IMR-90 (cell line): Measurements from ENCODE around the gene OBP2B.
"Not testable (repeated sequence)": the region's sequence is repeated elsewhere in the genome, so short reads cannot be mapped to it uniquely, and the experiment has no call there.

ENCODE experiments used
- CEBPB ChIP-seq: IDR thresholded peaks from 2 replicates; pipeline ENCODE4 v1.6.1; 2012; ENCODE audit warnings: low read depth, low read length, improper control_type of control experiment
- RFX5 ChIP-seq: IDR thresholded peaks from 2 replicates; pipeline ENCODE4 v1.8.0; 2012; ENCODE audit warnings: low read depth, mild to moderate bottlenecking, low read length, moderate library complexity
- TF ChIP-seq, protein P1 (sequence below): conservative IDR thresholded peaks from 2 replicates; pipeline ENCODE4 v1.5.1; 2012; ENCODE audit warnings: mild to moderate bottlenecking, low read depth, low read length, improper control_type of control experiment

DNA sequence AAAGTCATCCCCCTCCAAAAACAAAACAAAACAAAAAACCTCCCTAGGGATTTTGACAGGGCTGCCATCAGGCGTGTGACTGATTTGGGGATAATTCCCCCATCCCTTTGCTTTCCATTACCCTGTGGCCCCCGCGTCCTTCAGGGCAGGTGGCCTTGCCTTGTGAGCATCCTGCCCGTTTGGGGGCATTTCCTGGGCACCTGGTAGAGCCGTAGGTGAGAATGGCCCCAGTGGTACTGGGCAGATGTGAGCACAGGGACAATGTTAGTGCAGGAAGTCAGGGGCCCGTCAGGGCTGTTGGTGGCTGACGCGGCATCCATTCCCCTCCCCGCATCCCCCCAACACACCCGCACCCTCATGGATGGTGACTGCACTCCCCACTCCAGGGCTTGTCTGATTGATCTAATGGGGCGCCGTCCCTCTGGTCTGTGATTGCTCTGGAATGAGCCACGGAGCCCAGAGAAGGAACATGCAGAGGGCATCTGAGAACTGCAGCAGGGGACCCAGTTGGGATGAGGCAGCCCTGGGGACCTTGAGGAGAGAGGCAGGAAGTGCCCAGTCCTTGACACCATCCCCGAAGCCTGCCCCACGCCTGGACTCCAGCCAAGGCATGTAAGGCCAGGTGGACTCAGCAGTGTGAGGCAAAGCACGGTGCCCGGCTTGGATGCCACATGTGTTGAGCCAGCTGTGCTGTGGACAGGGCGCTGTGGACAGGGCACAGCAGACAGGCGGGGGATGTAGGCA lies 27.4 kb upstream of the OBP2B start:
- TF ChIP-seq, protein P1, sequence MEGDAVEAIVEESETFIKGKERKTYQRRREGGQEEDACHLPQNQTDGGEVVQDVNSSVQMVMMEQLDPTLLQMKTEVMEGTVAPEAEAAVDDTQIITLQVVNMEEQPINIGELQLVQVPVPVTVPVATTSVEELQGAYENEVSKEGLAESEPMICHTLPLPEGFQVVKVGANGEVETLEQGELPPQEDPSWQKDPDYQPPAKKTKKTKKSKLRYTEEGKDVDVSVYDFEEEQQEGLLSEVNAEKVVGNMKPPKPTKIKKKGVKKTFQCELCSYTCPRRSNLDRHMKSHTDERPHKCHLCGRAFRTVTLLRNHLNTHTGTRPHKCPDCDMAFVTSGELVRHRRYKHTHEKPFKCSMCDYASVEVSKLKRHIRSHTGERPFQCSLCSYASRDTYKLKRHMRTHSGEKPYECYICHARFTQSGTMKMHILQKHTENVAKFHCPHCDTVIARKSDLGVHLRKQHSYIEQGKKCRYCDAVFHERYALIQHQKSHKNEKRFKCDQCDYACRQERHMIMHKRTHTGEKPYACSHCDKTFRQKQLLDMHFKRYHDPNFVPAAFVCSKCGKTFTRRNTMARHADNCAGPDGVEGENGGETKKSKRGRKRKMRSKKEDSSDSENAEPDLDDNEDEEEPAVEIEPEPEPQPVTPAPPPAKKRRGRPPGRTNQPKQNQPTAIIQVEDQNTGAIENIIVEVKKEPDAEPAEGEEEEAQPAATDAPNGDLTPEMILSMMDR, result not testable (repeated sequence)
- TF ChIP-seq CEBPB, RFX5: not testable (repeated sequence)
